ACHN (cell line): Measurements from ENCODE around the gene KRTAP5-3.
"Not testable (repeated sequence)": the region's sequence is repeated elsewhere in the genome, so short reads cannot be mapped to it uniquely, and the experiment has no call there.

Experiments used
- DNase-seq: peaks from one replicate; pipeline ENCODE4 v3.0.0-alpha.2; 2015
- in situ Hi-C: cut with HindIII; loops from 2 replicates; pipeline ENCODE4 v1.10.0; 2017; ENCODE audit warnings: low sequenced_read_pairs, low pct_ligation_motif_present, low pct_unique_long_range_greater_than_20kb

Gene KRTAP5-3

DNA sequence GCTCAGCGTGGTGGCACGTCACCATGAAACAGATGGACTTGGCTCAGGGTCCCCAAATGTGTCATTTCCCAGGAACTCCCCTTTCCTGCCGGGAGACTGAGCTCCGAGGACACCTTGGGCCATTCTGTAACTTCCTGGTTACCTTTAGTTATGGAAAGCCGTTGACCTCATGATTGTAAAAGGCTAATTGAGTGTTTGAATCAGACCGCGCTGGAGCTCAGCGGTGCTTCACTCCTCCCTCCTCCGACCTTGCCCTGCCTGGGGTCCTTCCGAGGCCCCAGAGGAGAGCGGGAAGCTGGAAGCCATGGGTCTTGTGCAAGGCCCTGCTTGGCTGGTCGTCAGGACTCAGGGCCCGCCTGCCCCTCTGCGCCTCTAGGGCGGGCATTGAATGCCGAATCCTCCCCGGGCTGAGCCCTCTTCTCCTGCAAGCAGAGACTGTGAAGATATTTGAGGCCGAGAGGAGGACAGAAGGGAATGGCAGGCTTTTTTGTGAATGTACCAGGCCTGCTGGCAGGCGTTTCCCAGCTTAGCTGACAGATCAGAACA lies 11.6 kb downstream of the KRTAP5-3 start:
- DNase-seq, in situ Hi-C loops: not testable (repeated sequence)

DNA sequence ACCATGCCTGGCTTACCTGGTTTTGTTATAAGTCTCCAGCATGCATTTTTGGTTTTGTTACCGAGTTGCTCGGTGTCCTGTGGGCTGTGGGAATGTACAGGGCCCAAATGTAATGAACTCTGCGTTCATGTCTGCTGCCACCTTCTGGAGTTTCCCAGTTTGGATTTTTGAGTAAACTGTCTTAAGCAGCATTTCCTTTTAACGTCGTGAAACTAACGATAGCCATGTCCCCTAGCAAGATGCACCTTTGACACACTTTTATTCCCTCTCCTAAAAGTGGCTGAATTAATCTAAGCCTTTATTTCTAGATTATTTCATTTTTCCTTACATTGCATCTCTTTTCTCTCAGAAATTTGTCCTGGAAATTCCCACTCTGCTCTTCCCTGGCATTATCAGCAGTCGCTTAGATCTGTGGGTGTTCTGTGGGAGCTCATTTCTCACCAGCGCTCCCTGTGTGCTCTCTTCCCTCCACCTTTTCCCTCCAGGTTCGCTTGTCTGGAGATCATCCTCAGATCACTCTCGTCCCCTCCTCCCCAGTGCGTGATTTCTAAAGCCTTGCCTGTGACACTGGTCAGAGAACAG lies 12.2 kb downstream of the KRTAP5-3 start:
- not testable (repeated sequence) for DNase-seq

DNA sequence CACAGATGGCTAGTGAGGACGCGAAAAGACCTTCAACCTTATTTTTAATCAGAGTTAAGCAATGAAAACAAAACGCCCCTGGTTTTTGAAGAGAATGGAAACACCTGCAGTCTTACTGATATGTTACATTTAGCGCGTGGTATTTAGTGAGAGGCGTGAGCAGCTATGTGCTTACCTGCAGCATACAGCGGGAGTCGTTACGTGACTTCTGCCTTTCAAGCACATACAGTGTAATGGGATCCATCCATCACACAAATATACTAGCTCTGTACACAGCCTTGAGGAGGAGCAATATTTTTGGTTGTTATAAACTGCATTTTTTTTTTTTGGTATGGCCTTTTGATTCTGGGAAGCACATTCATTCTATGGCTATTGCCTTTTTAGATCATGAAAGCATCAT lies 15.6 kb downstream of the KRTAP5-3 start:
- no peak for DNase-seq
- in situ Hi-C loops = no loop called here

More for the DNA sequence above, 12.2 kb downstream of the KRTAP5-3 start:
- in situ Hi-C loops = not testable (repeated sequence)

DNA sequence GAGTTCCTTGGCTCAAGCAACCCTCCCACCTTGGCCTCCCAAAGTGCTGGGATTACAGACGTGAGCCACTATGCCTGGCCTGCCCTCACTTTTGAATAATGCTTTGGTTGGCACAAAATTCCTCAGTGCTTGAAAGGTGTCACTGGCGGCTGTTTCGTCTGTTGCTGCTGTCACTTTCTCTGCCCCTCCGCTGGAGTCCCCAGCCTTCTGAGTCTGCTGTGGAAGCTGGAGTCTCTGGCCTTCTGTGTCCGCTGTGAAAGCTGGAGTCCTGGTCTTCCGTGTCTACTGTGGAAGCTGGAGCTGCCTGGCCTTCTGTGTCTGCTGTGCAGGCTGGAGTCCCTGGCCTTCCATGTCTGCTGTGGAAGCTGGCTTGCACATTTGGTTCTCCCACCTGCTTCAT lies 18.3 kb downstream of the KRTAP5-3 start:
- in situ Hi-C loops = no loop called here
- DNase-seq = no peak

DNA sequence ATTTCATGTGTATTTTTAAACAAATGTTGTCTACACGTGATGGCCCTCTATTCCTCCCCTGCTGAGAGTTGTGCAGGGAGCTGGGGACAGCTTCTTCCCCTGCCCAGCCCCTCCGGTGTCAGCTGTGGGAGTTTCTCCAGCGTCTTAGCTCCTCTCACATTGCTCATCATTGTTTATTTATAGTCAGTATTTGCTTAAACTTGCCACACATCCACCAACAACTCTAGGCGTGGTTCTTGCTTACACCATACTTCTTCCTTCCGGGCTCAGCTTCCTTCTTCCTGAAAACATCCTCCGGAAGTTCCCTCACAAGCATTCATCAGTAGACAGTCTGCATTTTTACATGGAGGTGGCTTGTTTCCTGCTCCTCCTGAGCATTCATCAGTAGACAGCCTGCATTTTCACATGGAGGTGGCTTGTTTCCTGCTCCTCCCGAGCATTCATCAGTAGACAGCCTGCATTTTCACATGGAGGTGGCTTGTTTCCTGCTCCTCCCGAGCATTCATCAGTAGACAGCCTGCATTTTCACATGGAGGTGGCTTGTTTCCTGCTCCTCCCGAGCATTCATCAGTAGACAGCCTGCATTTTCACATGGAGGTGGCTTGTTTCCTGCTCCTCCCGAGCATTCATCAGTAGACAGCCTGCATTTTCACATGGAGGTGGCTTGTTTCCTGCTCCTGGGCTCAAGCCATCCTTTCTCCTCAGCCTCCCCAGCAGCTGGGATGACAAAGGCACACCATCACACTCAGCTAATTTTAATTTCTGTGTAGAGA lies 18.9 kb downstream of the KRTAP5-3 start:
- in situ Hi-C loops, DNase-seq: not testable (repeated sequence)

DNA sequence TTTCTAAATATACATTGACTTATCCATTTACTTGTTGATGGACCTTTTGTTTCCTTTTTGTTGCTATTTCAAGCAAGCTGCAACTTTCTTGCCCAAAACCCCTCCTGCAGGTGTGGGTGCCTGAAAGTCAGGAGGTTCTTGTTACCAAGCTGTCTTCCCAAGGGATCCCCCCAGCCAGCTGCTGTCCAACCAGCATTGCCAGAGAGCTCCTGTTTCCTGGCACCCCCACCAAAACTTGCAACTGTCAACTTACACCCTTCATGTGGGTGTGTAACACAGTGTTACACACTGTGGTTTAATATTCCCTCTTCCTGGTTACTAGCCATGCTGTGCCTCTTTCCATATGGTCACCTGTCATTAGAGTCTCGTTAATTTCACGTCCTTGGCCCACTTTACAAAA lies 21.6 kb downstream of the KRTAP5-3 start:
- DNase-seq = no peak
- in situ Hi-C loops = no loop called here

DNA sequence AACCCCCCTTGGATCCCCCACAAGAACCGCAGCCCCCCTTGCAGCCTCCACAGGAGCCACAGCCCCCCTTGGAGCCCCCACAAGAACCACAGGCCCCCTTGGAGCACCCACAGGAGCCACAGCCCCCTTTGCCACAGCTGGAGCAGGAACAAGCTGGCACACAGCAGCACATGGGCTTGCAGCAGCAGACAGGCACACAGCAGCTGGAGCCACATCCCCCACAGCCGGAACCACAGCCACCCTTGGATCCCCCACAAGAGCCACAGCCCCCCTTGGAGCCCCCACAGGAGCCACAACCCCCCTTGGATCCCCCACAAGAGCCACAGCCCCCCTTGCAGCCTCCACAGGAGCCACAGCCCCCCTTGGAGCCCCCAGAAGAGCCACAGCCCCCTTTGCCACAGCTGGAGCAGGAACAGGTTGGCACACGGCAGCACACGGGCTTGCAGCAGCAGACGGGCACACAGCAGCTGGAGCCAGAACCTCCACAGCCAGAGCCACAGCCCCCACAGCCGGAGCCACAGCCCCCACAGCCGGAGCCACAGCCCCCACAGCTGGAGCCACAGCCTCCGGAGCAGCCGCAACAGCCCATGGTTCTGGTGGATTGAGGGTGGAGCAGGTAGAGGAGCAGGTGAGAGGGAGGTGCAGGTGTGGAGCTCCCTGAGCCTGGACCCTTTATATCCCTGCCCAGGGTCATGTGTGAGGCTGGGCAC lies 23.4 kb downstream of the KRTAP5-3 start, which contains the start of gene KRTAP5-1:
KRTAP5-1 (minus strand) TSS at position 623 of the 710 bp plus-strand sequence; CDS start at position 589, 34 bp downstream.
- DNase-seq, in situ Hi-C loops: not testable (repeated sequence)

DNA sequence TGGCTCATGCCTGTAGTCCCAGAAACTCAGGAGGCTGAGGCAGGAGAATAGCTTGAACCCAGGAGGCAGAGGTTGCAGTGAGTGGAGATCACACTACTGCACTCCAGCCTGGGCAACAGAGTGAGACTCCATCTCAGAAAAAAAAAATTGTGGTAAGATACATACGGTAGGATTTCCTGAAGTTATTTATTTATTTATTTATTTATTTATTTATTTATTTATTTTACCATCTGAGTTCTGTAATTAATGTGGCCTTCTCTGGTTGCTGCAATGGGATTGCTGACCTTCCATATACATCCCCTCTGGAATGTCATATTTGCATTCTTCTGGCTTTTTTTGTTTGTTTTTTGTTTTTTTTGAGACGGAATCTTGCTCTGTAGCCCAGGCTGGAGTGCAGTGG lies 25.4 kb downstream of the KRTAP5-3 start:
- DNase-seq, in situ Hi-C loops: not testable (repeated sequence)

DNA sequence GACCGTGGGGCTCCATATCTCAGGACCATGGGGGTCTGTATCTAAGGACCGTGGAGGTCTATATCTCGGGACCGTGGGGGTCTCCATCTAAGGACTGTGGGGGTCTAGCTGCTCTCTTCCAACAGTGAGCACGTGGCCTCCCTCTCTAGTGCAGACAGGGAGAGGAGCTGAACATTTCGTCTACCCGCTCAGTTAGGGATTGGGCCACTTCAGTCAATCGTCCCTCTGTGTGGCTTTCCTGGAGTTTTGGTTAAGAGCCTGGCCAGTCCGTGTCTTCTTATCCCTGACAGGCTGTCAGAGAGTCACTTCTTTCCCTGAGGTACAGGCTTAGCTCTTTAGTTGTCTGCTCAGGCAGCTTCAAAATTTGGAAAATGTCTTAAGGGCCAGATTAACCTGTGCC lies 26.3 kb downstream of the KRTAP5-3 start:
- DNase-seq = no peak
- in situ Hi-C loops = no loop called here

DNA sequence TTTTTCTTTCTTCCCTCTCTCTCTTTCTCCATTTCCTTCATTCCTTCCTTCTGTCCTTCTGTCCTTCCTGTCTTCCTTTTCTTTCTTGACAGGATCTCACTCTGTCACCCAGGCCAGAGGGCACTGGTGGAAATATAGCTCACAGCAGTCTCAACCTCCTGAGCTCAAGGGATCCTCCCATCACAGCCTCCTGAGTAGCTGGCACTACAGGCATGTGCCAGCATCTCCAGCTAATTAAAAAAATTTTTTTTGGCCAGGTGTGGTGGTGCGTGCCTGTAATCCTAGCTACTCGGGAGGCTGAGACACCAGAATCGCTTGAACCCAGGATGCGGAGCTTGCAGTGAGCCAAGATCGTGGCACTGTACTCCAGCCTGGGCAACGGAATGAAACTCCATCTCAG lies 31.4 kb downstream of the KRTAP5-3 start:
- in situ Hi-C loops = no loop called here
- DNase-seq = no peak

DNA sequence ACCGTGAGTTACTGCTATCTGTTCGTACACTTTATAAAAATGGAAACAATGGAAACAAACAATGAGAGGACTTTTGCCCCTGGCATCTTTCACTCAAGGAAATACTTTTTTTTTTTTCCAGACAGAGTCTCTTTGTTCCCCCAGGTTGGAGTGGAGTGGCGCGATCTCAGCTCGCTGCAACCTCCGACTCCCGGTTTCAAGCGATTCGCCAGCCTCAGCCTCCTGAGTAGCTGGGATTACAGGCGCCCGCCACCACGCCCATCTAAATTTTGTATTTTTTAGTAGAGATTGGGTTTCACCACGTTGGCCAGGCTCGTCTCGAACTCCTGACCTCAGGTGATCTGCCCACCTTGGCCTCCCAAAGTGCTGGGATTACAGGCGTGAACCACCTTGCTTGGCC lies 32.5 kb downstream of the KRTAP5-3 start:
- in situ Hi-C loops, DNase-seq: not testable (repeated sequence)

DNA sequence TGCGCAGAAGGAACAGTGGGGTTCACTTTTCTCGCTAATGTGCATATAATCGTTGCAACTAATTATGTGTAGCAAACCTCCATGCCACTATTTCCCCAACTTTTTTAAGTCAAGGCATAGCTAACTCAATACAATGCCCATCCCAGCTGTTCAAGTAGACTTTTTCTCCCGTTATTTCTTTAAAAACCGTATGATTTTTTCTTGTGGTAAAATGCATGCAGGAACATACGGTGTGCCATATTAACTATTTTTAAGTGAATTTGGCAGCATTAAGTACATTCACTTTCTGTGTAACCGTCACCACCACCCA lies 33.4 kb downstream of the KRTAP5-3 start:
- in situ Hi-C loops = no loop called here

DNA sequence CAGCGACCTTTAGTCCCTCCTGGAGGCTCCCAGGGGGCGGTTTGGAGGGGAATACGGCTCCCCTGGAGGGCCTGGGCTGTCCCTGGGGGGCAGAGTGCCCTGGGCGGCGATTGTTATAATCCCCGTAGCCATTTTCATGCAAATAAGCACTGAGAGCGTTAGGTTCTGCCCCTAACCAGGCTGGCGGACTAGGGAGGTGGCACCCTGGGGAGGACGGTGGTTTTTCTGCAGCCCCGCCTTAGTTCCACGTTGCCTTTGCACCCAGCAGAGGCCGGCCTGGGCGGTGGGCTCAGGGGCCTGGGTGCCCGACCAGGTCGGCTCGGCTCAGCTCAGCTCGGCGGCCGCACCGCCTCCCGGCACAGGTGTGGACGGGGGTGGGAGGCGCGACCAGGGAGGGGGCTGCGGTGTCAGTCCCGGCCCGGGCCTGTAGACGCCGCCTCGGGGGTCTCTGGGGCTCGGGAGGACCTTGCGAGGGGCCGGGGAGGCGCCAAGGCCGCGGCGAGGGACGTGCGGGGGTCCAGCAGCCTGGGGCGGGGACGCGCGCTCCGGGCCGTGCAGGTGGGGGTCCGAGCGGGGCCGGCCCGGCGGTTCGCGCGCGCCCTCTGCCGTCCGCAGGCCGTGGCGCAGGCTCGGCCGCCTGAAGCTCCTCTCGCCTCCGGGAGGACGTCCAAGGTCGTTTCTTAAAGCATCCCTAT lies 33.9 kb downstream of the KRTAP5-3 start:
- DNase-seq = peak; percentile 43
- in situ Hi-C loops = no loop called here

More for the DNA sequence above, 33.4 kb downstream of the KRTAP5-3 start:
- DNase-seq = no peak

DNA sequence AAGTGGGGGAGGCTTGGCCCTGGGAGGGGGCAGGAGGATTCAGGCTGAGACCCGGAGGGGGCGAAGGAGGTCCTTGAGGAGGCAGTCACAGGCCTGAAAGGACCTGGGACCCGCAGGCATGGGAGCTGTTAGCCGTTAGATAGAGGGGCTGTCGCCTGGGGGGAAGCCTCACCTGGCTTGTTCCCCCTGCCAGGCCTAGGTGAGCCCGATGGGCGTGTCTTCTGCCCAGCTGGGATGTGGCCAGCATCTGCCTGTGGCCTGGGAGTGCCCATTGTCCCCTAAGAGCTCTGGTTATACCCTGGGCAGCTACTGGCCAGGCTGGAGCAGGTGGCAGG lies 34.4 kb downstream of the KRTAP5-3 start:
- no peak for DNase-seq
- in situ Hi-C loops = no loop called here

DNA sequence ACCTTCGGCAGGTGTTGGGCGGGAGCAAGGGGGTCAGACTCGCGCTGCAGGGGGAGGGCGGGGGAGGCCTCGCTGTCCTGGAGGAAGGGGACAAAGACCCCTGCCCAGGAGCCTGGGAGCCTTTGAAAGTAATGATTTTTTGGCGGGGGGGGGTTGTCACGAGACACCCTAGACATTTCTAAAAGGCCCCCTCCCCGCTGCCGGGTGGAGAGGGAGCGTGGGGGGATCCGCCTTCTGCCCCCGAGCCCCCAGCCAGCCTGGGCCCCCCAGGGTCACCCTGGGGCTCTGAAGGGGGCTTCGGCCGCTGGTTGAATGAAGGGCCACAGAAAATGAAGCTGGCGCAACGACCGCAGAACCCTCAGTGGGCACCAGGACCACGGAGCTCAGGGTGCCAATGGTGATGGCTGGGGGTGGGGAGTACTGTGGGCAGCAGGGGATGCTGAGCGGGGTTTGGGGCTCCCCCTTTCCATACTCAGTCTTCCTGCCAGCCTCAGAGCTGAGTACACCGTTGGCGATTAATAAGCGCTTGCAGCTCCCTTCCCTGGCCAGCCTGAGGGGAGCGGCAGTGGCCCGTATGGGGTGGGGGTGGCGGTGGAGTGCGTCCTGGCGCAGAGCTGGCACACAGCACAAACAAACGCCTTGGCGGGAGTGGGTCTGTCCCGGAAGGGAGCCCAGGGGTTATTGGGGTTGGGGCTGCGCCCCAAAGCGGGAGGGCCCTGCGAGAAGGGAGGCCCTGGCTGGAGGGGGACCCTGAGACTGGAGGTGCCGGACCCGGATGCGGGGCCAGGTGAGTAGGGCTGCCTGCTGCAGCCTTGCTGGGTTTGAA lies 35.0 kb downstream of the KRTAP5-3 start:
- in situ Hi-C loops = no loop called here
- no peak for DNase-seq

DNA sequence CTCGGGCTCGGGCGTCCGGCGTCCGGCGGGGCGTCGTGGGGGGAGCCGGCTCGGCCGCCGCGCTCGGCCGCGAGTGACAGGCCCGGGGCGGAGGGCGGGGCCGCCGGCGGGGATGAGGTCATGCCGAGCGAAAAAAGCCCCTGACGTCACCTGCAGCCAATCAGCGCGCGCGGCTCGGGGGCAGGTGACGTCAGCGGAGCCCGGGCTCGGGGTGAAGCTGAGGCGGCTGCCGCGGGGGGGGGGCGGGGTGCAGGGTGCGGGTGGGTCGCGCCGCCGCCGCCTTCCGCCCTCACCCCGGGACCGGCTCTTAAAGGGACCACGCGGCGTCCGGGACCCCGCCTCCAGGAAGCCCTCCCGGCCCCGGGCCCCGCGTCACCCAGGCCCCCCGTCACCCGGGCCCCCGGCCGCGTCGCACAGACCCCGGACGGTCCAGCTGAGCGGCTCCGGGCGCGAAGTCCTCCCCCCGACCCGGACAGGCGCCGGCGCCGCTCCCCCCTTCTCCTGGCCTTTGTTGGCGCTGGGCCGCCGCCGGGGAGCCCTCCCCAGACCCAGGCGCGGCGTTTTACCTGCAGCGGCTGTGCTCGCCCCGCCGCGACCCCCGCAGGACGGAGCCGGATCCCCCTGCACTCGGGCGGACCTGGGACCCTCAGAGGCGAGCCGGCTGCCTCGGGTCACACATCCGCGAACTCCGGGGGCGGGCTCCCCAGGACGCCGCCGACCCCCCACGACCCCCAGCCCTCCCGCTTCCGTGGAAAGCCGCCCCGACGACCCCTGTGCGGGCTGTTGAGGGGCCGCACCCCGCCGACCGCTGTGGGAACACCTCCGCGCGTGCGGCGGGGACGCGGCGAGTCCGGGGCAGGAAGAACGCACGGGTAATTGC lies 35.8 kb downstream of the KRTAP5-3 start, which contains the start of gene DUSP8:
DUSP8 (minus strand) TSS at position 75 of the 880 bp plus-strand sequence. CDS start 6,445 bp downstream, outside the sequence.
- in situ Hi-C loops = no loop called here

DNA sequence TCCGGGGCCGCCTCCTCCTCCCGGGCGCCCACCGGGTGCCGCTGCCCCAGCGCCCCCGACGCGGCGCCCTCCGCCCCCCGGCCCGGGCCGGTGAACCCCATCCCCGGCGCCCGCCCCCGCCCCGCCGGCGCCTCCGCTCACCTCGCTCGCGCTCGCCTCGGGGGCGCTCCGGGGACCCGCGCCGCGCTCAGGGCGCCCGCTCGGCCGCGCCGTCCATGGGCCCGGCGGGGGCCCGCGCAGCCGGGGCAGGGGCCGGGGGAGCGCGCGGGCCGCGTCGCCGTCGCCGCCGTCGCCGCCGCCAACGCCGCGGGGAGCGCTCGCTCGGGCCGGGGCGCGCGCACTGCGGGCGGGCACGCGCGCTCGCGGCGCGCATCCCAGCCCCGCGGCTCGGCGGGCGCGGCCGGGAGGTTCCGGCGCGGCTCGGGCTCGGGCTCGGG lies 36.5 kb downstream of the KRTAP5-3 start:
- in situ Hi-C loops = no loop called here

More for the DNA sequence above, 35.8 kb downstream of the KRTAP5-3 start, which contains the start of gene DUSP8:
- peak; percentile 83 for DNase-seq

More for the DNA sequence above, 36.5 kb downstream of the KRTAP5-3 start:
- DNase-seq = no peak
